HG03159 (cell line): ENCODE data around the gene MSI2.
A peak's percentile ranks its signal among the peaks of the same experiment; 100 is the strongest.

ENCODE experiments used
- ATAC-seq: cut with Tn5 transposase; IDR thresholded peaks from one replicate; pipeline ENCODE4 v1.9.1; 2021; ENCODE audit warnings: mild to moderate bottlenecking, moderate library complexity; ENCODE audit not compliant: unreplicated experiment

Gene MSI2

DNA sequence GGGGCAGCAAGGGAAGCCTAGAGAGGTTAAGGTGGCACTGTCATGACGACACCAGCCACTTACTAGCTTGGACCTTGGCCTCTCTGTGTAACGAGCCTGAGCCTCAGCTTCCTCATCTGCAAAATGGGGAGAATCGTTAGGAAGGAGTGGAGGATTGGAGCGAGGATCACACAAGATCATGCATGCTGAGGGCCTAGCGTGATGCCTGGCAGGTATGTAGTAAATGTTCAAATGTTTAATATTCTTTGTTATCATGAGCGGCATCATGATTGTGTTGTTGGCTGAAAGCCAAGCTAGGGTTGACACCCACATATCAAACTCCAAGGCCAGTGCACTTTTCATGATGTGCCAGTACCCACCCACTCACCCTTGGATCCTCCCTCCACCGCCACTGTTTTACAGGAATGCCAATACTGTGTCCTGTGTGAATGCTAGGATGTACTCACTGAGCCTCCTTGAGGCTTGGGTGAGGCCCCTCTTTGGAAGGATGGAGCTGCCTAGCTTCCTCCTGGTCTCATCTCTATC is 192.5 kb downstream of the MSI2 start:
- ATAC-seq = no peak

DNA sequence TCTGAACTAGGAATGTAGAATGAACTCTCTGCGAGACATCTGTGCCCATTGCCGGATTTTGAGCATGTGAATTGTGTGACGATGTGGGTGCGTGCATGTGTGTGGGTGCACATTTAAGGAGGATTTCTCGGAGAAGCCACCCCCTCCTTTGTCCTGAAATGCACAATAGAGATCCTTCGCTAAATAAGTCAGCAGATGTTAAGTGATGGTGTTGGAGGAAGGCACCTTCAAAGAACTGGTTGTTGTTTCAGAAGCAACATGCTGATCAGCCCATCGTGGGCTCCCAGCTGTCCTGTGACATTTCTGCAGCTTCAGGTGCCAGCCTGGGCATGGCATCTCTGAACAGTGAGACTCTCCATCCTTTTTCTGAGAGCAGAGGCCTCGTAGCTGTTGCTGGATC is 194.9 kb downstream of the MSI2 start:
- ATAC-seq = no peak

DNA sequence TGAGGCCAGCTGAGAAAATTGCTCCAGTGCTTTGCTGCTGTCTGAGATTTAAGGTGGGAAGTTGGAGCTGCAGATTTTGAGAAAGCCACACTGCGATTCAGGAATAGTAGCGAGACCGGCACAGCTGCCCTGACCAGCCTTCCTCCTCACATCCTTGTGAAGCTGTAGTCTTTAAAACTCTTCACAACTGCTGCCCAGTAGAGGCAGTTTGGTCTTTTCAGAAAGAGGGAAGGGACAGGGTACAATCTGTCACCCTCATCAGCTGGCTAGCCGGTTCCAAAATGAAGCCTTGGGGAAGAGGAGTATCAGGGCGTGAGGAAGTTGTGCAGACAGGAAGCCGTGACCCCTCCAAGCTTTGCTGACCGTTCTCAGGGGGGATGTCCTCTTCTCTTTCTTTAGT is 195.3 kb downstream of the MSI2 start:
- no peak for ATAC-seq

DNA sequence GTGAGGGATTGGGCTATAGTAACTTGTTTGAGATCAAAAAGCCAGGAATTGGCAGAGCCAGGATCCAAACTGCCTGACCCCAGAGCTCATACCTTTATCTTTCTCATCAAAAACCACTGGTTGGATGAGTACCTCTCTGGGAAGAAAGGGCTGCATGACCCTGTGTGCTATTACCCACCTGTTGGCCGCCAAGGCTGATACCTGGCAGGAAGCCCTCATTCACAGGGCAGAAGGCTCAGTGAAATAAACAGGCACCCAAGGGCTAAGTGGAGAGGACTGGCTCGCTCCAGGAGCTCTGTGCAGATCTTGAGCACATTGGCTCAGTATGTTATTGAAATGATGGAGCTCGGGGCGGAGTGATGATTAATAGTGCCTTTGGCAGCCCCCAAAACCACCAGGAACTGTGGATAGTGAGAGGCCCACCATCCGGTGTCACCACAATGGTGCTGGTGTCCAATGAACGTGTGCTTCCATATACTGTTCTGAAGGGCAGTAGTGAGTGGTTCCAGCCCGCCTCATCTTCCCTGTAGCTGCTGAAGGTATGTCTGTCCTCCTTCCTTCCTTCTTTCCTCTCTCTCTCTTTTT is 197.6 kb downstream of the MSI2 start:
- no peak for ATAC-seq

DNA sequence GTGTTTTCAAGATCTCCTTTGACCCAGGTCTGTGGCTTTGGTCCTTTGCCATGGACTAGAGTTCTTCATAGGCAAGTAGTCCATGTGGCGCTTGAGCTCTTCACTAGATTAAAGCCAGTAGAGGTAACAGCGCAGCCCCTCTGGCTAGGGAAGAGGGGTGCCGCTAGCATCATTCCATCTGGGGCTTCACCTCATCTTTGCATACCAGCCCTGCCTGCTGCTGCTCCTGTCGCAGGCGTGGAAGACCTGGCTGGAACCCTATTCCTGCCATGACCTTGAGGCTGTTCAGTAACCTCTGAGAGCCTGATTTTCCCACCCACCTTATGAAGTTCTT is 198.4 kb downstream of the MSI2 start:
- no peak for ATAC-seq

DNA sequence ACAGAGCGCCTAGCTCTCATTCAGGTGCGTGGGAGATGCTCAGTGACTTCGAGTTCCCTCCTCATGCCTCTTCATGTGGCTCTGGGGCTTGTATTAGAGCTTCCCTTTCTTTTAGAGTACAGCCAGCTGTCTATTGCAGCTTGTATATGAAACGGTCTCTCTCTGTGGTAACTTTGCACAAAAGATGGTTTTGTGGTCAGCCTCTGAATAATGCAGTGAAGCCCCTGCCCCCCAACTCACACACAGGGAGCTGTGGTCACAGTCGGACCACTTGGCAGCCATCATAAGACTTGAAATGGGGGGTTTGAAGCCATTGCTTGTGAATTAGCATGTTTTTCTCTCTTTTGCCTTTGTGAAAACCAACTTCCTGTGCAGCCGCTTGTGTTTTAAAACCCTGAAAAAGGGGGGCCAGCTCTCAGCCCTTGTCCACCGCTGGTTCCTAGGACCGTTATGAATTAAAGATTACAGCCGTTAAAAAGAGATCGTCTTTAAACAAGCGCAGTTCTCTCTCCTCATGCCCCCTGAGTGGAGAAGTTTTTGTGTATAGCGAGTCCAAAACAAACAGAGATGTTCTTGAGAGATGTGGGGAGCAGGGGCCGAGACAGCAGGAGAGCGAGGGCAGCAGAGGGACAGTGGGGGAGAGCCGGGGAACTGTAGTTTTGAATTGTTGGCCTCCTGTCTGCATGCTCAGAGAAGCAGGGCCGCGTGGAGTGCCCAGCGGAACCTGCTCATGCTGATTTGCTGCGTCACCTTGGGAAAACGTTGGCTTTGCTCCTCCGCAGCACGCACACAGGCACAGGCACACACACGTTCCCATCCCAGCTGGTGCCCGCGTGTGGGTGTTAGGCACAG is 199.0 kb downstream of the MSI2 start:
- peak; percentile 87 for ATAC-seq

DNA sequence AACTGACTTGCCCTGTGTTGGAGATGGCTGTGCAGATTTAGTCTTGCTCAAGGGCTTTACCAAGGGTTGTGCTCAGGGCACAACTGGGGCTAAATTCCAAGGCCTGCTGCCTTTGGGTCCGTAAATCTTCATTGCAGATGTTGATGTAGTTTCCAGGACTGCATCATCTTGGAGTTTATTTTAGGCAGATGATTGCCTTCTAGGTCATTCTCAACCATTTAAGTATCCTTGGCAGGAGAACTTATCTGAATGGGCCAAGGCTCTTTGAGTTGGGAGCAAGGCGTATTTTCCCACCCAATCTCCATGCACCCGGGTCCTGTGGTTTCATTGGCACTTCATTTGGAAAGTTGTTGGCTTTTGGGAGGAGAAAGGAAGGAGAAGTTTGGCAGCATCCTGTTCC is 200.3 kb downstream of the MSI2 start:
- ATAC-seq = no peak

DNA sequence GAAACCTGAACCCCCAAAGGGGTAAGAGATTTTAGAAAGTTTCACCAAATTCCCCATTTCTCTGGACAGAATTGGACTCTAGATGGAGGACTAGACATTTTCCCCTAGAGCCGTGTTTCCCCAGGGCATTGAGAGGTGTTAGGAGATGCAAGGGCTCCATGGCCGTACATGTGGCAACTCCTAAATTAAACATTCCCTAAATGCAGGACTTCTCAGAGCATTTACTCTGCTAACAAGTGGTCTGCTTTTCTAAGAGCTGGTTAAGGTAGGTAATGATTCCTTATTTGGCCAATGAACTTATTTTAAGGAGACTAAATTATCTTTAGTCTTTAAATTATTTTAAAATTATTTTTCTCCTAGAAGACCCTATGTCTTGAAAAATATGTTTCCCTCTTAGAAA is 200.9 kb downstream of the MSI2 start:
- no peak for ATAC-seq

DNA sequence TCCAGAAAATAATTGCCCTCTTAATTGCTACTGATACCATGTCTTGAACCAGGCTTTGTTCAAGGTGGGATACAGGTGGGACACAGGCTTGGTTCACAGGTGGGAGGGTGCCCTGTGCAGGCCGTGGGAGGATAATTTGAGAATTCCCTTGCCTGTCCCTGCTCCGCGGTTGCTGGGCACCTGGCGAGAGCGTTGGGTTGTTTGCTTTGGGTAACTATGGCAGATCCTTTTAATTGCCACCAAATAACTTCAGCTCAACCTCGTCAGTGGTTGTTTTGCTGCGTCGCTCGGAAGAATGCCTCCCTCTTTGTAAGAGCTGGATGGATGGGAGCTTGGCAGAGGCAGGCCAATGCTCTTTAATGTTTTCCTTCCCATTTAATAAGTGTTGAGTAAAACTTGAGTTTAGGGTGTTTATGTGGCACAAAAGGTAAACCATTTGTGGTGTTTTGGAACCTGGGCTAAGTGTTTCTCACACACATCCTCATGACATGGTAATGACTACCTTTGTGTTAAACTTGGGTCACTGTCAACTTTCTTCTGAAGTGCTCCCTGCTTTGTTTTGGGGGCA is 202.5 kb downstream of the MSI2 start:
- no peak for ATAC-seq

DNA sequence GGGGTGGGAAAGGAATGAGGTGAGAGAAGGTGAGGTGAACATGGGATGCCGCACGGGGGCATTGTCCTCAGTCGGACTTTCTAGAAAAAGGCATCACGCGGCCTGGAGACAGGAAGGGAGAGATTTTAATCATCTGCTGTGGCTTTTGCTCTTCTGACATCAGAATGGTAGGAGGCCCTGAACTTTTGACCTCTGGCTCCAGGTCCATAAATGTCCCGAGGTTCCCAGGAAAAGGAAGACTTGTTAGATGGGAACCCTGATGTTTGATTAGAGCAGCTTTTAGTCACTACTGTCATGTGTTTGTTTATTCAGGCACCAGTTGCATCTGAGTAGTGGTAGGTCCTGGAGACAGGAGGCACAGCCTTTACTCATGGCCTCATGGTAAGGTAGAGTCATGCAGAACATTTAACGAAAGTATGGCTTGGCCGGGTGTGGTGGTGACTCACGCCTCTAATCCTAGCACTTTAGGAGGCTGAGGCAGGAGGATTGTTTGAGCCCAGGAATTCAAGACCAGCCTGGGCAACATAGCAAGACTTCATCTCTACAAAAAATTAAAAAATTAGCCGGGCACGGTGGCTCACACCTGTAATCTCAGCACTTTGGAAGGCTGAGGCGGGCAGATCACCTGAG is 203.1 kb downstream of the MSI2 start:
- no peak for ATAC-seq

DNA sequence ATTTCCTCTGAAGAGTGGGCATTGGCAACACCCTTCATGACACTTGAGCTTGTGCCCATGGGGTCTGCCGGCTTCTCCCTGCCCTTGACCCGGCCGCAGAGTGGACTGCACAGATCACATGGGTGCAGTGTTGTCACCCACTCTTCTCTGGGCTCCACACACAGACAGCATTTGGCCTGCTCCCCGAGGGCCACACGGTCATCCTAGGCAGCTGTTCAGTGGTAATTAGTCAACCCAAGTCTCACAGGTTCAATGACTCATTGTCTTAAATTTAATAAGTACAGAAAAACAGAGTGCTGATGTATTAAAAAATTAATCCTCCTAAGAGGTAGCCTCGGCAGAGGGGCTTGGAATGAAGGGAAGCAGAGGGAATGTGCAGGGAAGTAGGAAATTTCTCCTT is 204.8 kb downstream of the MSI2 start:
- no peak for ATAC-seq

DNA sequence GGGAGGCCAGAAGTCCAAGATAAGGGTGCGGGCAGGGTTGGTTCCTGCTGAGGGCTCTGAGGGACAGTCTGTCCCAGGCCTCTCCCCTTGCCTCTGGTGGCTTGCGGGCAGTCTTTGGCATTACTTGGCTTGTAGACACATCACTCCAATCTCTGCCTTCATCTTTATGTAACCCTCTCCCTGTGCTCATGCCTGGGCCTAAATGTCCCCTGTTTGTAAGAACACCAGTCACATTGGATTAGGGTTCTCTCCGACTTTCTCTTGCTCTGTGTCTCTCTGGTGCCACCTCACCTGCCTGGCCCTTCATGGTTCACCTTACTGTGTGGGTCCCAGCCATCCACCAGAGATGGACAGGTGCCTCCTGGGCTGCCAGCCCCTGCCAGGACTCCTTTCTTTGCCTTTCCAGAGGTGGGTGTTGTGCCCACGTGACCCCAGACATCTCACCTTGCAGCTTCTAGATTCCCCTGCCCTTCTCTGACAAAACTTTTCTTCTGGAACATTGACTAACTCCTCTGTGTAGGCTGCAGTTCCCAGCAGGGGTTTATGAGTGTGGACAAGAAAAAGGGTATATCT is 205.8 kb downstream of the MSI2 start:
- ATAC-seq = no peak

DNA sequence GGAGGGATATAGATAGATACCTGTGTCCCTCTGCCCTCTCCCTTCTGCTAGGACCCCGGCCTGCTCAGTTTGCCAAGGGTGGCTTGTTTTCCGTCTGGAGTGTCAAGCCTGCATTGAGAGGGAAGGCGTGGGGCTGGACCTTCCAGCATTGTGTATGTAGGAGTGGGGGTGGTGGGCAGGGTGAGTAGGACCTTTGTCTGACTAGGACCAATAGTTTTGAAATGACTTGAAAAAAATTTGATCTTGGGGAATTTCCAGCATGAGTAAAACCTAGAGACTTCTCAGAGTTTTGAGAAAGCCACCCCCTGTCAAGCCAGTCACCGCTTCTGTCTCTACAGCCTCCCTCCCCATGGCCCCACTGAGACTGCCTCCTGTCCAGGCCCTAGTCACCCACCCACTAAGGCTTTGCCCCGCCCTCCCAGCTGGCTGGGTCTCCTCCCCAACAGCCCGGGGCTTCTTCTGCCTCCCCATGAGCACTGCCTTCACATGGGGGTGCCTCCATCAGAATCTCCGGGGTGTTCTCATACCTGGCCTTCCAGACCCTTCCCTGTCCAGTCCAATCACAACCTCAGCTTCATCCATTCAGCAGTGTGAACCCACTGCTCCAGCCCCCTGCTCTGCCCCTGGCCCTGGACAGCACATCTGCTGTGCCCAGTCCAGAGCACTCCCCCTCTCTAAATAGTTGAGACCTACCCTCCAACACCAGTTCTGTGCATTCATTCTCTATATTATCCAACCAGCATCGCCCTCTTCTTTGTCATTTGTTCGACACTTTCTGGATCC is 207.0 kb downstream of the MSI2 start:
- ATAC-seq = peak; percentile 83

DNA sequence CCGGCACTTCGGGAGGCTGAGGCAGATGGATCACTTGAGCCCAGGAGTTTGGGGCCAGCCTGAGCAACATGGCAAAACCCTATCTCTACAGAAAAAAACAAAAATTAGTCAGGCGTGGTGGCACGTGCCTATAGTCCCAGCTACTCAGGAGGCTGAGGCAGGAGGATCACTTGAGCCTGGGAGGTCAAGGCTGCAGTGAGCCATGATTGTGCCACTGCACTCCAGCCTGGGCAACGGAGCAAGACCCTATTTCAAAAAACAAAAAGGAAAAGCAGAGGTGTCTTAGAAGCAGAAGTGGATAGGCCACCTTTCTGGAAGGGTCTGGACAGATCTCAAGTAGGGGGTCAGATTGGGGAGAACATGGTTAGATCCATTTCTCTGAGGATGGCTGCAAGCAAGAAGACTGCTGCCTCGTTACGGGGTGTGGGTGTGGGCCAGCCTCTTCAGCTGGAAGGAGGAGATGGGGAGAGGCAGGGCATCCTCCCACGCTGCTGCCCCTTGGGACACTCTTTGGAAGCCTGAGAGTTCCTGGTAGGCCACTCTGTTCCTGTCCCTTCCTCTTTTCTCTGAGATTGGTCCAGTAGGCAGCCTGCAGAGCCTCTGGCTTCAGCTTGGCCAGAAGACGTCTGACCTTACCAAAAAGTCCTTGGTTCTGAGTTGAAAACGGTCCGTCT is 208.0 kb downstream of the MSI2 start:
- ATAC-seq = no peak

DNA sequence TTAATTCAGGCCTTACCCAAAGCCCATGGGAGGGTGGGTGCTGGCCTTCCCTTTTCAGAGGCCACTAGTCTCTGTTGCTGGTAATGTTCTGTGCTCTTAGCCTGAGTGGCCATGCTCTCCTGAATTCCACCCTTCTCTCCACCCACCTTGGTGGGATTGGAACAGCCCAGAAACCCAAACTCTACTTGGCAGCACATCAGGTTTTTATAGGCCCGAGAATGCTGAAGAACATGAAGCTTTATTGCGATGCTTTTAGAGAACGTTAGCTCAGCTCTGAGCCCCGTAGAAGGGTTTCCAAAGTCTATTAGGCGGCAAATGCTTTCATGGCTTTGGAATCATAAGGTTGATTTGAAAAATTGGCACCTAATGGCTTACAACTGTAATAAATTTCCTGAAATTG is 209.3 kb downstream of the MSI2 start:
- no peak for ATAC-seq

DNA sequence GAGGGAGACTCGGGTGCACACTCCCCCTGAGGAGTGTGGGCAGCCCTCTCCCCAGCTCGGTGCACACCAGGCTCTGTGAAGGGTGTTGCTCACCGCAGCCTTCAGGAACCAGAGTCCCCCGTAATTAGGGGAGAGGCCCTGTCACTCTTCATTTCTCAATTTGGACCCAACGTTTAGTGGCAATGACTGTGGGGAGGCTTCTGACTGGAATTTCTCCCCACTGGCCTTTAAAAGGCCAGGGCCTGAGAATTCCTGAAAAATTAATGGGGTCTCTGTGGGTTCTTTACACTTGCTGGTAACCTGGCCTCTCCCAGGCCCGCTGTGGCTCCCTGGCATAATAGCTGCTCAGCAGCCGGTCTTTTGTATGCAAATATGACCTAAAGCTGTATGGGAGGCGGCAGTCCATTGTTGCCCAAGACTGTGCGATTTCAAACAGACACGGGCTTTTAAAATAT is 209.7 kb downstream of the MSI2 start:
- no peak for ATAC-seq

DNA sequence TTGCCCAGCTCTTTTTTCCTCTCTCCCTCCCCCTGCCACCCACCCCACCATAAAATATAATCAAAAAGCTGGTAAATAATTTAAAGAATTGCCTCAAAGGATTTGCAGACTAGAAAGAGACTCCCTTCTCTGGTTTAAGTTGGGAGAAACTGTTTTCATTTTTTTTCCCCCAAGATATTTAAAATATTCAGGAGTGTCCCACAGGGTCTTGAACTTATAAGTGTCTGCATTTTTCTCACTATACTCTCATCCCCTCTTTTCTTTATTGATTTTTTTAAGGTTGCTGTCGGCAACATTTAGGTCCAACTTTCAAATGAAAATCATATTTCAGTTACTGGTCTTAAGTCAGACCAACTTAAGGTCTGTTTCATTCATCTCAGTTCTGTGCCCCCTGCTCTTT is 210.2 kb downstream of the MSI2 start:
- no peak for ATAC-seq

DNA sequence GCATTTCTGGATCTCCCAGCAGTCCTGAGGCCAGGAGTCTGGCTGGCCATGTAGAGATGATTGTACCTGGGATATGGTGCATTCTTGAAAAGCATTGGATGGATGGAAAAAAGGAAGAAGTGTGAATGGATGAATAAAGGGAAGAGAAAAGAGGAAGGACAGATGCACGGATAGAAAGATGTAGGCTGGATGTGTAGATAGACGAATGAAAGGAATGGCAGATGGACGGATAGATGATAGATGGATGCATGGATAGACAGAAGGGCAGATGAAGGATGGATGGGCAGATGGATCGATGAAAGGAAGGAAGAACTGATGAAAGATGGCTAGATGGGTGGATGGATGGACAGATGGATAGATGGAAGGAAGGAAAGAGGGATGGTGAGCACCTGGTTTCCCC is 210.9 kb downstream of the MSI2 start:
- no peak for ATAC-seq

DNA sequence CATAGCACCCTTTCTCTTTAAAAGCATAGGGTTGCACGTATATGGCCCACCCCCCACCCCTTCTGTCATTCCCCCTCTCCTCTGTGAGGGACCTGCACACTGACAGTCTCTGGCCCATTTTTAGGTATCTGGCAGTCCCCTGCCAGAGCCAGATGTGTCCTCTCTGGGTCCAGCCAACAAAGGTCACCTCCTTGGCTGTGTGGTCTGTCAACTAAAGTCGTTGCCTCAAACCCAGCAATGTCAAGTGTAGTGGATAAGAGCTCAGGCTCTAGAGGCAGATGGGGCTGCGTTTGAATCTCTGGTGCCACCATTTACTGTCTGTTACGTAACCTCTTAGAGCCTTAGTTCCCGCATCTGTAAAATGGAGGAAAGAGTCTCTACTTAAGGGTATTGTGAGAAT is 211.5 kb downstream of the MSI2 start:
- no peak for ATAC-seq
